GM12873 (cell line): Measurements from ENCODE around the gene ZNF586.
A peak's percentile ranks its signal among the peaks of the same experiment; 100 is the strongest.

Source experiments
- CTCF ChIP-seq: IDR thresholded peaks from 2 replicates; pipeline ENCODE4 v1.5.1; 2012; ENCODE audit warnings: low read depth, mild to moderate bottlenecking, moderate library complexity, low read length, control low read depth; ENCODE audit not compliant: insufficient read depth; ENCODE audit errors: missing control alignments

Gene ZNF586

GRCh38 chr19:57829316-57829715 lies 59.8 kb downstream of the ZNF586 start:
- no peak for TF ChIP-seq CTCF

- peak; percentile 43 for TF ChIP-seq CTCF
Measured at GRCh38 chr19:57830071-57830602, 60.7 kb downstream of the ZNF586 start, which contains the start of gene ZNF587B. ZNF587B (plus strand) TSS chr19:57830299; CDS start chr19:57830529, 230 bp downstream.
